CD4-positive, alpha-beta T cell treated with Interleukin-17A for 4 hours (primary cell): Measurements from ENCODE around the gene MIF.
"Not testable (repeated sequence)": the region's sequence is repeated elsewhere in the genome, so short reads cannot be mapped to it uniquely, and the experiment has no call there.

ENCODE experiments used
- DNase-seq: peaks from one replicate; pipeline ENCODE4 v3.0.0-alpha.2; 2020; ENCODE audit warnings: mixed read lengths

Gene MIF

DNA sequence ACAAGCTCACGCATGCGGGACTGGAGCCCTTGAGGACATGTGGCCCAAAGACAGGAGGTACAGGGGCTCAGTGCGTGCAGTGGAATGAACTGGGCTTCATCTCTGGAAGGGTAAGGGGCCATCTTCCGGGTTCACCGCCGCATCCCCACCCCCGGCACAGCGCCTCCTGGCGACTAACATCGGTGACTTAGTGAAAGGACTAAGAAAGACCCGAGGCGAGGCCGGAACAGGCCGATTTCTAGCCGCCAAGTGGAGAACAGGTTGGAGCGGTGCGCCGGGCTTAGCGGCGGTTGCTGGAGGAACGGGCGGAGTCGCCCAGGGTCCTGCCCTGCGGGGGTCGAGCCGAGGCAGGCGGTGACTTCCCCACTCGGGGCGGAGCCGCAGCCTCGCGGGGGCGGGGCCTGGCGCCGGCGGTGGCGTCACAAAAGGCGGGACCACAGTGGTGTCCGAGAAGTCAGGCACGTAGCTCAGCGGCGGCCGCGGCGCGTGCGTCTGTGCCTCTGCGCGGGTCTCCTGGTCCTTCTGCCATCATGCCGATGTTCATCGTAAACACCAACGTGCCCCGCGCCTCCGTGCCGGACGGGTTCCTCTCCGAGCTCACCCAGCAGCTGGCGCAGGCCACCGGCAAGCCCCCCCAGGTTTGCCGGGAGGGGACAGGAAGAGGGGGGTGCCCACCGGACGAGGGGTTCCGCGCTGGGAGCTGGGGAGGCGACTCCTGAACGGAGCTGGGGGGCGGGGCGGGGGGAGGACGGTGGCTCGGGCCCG lies at the start of gene MIF:
MIF (plus strand) TSS at position 439 of the 765 bp plus-strand sequence; CDS start at position 531, 92 bp downstream.
- DNase-seq, result peak; percentile 95

DNA sequence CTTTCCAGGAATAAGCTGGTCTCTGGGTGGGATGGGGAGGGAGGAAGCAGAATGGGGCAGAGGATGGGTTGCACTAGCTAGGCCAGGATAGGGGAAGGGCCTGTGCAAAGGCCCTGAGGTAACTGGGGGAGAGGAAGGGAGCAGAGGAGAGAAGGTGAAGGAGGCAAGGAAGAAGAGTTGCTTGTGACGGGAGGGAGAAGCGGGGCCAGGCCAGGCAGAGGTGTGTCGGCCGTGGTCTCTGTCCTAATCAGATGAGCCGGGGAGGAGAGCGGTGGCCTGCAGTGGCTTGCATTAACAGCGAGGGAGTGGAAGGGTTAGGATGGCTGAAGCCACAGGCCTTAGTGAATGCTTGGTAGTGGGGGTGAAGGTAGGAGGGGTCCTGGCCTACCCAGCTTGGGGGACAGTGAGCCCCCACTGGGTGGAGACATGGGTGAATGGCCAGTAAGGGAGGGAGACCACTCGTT lies 49.4 kb upstream of the MIF start:
- DNase-seq, result no peak

DNA sequence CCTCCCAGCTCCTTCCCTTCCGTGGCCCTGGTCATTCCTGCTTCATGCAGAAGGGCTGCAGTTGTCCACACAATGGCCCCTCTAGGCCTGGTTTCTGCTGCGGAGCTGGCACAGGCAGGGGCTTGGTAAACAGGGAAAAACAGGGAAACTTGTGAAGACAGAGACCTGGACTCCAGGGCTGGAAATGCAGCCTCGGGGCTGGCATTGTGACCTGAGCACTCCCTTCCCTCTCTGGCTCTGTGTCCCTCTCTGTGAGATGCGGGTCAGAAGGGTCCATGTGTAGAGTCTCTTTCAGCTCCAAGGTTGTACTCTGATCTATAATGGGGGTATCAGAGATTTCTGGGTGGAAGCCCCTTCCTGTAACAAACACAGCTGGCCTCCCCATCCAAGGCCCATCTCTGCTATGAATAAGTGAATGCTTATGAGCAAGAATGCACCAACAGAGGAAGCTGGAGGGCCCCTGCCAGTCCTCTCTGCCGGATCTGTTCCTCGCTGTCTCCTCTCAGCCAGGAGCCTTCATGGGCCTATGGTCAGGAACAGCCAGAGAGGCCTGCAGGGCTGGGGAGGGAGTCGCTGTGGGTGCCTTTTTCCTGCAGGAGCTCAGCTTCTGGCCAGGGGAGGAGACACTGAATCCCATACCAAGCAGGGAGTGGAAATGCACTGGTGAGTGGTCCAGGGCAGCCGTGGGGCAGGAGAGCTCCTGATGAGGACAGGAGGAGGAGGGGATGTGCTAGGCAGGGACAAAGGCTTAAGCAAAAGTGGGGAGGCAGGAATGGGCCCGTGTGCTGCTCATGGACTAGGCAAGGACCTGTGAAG lies 48.7 kb upstream of the MIF start:
- DNase-seq, result no peak

DNA sequence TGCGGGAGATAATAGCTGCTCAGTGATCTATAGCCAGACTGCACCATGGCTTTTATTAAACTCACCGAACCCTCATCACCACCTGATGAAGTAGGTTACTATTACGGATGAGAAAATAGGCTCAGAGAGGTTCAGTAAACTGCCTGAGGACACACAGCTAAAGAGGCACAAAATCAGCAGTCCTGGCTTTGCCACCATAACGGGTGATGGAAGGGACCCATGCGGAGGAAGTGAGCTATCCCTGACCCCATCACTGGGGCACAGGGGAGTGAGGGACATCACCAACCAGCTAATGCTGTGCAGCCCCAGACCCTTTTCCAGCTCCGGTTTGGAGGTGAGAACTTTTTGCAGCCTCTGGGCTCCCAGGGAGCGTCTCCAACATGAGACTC lies 48.1 kb upstream of the MIF start:
- DNase-seq, result no peak

DNA sequence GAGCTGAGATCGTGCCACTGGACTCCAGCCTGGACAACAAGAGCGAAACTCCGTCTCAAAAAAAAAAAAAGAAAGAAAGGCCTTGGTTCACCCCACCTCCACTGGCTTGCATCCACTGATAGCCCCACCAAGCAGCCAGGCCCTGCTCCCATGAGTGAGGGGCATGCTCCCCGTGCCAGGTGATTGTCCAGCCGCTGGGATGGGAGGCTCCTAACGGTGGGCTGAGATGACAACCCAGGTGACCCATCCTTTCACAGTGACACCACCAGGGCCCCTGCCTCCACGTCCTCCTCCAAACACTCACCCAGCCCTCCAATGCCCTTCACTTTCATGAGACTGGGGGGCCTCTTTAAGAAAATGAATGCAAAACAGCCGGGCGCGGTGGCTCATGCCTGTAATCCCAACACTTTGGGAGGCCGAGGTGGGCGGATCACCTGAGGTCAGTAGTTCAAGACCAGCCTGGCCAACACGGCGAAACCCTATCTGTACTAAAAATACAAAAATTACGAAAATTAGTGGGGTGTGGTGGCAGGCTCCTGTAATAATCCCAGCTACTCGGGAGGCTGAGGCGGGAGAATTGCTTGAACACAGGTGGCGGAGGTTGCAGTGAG lies 46.8 kb upstream of the MIF start:
- DNase-seq, result no peak

DNA sequence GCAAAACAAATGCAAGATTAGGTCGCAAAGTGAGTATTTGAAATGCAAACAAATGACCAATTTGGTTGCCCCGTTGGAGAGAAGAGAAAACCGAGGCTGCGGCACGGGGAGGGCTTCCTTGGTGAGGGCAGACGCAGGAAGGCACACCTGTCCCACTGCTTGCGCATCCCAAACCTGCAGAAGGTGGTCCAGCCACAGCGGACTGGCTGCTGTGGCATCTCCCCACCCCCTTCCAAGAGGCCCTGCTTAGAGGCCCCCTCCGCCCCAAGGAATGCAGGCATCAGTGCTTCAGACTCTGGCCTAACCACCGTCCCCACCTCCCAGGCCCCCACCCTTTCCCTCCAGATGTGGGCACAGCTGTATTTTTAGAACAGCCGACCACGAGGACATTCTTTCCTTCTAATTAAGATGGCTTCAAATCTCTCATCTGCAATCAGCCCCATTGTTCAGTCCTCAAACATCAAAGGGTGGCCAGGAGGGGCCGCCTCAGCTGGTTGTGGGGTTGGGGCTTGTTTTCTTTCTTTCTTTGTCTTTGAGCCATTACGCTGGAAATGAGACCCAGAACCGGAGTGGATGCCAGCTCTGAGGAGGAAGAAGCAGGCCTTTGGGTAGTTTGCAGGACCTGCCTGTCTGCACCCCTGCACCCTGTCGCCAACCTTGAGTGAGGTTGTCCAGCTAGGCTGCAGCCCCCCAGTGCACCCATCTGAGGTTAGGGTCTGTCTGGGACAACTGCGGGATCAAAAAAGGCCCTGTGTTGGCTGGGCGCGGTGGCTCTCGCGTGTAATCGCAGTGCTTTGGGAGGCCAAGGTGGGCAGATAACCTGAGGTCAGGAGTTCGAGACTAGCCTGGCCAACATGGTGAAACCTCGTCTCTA lies 46.0 kb upstream of the MIF start:
- no peak for DNase-seq

DNA sequence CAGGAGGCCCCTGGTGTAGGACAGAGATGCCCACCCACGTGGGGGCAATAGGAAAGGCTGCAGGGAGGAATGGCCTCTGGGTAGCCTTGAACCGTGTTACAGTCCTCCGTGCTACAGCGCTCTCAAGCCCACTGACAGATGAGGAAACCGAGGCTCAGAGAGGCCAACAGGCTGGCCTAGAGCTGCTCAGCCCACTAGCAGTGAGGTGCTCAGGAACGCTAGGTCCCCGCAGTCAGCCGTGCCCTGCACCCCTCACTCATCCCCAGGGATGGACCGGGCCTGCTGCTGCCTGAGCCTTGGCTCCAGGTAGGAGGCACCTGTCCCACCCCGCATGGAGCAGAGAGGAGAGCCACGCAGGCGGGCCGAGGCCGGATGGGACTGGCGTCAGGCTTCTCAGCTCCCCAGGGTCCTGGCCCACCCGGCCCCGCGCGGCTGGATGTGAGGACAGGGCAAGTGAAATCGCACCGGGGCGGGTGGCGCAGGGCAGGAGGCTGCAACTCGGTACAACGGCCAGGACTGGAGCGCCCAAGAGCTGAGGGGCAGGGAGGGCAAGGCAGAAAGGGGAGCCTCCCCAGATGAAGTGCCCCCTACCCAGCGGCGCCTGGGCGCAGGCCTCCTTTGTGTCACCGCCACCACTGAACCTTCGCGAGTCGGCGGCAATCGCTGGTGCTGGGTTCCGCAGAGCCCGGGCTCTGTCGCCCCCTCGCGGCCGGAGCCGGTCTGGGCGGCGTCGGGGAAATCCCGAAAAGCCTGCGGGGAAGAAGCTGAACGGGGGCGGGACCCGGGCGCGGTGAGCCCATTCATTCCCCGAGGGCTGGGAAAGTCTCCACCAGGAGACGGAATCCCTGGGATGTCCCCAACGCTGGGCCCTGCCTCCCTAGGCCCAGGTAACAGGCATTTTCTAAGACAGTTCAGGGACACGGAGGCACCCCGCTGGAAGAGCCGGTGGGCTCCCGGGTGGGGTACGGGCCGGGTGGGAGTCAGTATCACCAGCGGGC lies 44.9 kb upstream of the MIF start:
- DNase-seq, result peak; percentile 89

DNA sequence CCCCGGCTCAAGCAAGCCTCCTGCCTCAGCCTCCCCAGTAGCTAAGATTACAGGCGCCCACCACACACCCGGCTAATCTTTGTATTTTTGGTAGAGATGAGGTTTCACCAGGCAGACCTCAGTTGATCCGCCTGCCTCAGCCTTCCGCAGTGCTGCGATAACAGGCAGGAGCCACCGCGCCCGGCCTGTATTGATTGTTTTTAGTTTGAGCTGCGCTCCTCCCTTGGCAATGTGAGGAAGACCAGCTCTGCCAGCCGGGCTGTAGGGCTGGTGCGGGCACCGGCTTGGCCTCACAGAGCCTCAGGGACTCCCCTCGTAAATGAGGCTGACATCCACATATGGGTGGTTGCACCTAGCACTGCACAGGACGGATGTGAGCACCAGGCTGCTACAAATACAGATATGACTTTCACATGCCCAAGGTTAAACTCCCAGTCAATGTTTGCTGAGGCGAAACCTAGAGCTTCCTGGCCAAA lies 44.0 kb upstream of the MIF start:
- no peak for DNase-seq

DNA sequence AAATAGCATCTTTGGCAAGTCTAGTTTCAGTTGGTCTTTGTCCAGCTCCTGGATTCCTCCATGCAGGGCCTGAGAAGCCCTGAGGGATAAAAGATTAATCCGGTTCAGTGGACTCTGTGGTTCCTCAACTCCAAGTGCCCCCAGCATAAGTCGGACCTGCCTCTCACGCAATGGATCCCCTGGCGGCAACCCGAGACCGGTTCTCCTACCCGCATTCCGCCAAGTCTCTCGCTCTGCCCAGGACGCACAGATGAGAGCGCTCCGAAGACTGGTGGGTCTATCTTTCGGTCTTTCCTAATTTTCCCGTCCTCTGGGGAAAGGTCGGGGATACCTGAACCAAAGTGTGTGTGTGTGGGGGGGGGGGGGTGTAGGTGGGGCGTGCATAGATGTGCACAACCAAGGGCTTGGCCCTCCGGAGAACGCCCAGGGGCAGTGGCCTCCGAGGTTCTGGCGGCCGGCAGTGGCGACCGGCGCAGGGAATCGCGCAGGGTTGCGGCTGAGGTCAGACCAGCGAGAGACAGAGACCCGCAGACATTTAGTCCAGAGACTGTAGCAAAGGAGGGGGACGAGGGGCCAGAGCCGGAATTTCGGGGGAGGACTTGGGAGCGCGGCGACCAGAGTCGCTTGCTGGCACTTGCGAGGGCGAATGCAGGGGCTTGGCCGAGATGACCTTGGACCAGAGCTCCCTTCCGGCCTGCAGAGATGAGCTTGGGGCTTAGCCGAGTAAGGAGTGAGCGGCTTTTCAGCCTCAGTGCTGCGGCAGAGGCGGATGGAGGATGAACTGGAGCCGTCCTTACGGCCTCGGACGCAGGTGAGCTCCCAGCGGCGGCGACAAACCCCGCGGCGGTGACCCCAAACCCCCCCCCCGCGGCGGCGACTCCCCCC lies 37.2 kb upstream of the MIF start:
- peak; percentile 33 for DNase-seq

DNA sequence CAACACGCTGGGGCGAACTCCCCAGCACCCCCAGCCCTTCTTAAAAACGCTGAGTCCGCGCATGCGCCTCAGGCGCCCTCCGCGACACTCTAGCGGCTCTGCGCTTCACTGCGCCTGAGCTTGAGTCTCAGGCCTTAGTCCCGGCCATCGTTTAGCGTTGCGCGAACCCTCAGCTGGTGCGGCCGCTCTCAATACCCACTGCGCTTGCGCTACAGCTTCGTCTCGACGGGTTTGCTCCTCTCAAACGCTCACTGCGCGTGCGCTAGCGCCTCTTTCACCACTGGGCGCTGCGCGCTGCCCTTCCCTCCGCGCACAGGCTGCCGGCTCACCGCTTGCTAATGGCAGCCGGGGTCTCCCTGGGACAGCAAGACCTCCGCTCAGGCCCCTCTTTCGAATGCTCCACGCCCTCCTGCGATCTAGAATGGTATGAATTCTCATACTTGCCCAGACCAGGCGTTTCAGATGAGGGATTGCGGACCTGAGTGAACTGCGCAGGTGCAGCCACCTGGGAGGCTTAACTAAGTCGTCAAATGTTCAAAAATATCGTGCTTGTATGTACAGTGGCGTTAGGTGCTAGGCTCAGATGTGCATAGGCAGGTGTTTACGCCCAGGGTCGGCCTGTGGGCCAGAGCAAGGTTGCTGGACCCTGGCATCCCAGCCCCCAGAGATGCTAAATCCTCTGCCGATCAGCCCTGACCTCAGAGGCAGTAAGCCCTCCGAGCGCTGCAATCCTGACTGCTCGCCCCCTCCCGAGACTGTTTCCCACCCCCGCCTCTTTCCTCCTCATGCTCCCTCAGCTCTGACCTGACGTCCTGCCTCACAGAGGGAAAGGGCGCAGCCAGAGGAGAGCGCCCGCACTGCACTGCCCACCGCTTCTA lies 36.3 kb upstream of the MIF start, which contains the start of gene SLC2A11:
SLC2A11 (plus strand) TSS at position 270 of the 878 bp plus-strand sequence; CDS start at position 395, 125 bp downstream.
- DNase-seq, result peak; percentile 97

DNA sequence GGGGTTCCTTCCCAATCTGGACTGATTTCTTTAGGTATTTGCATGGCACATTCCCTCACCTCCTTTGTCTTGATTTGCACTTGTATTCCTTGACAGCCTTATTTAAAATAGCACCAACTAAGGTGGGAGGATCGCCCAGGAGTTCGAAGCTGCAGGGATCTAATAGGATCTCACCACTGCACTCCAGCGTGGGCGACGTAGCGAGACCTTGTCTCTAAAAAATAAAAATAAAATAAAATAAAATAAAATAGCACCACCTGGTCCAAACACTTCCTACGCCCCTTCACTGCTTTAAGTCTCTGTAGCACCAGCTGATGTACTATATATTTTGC lies 35.7 kb upstream of the MIF start:
- no peak for DNase-seq

DNA sequence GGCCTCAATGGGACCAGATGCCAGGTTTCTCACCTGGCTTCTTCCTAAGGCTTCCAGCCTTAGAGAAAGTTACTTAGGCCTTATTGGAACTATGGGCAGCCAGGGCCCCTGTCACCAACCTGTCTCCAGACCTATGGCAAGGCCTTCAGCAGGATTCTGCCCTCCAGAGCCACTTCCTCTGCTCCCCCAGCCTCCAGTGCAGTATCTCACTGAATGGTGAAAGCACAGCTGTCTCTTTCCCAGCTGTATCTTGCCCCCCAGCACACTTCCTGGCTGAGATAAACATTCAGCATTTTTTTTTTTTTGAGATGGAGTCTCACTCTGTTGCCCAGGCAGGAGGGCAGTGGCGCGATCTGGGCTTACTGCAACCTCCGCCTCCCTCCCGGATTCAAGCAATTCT lies 35.0 kb upstream of the MIF start:
- no peak for DNase-seq

DNA sequence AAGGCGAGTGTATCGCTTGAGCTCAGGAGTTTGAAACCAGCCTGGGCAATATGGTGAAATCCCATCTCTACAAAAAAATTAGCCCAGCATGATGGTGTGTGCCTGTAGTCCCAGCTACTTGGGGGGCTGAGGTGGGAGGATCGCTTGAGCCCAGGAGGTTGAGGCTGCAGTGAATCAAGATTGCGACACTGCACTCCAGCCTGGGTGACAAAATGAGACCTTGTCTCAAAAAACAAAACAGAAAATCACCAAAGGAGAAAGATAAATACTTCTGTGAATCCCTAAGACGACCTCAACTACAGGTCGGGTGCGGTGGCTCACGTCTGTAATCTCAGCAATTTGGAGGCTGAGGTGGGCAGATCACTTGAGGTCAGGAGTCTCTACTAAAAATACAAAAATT lies 34.0 kb upstream of the MIF start:
- DNase-seq, result not testable (repeated sequence)

DNA sequence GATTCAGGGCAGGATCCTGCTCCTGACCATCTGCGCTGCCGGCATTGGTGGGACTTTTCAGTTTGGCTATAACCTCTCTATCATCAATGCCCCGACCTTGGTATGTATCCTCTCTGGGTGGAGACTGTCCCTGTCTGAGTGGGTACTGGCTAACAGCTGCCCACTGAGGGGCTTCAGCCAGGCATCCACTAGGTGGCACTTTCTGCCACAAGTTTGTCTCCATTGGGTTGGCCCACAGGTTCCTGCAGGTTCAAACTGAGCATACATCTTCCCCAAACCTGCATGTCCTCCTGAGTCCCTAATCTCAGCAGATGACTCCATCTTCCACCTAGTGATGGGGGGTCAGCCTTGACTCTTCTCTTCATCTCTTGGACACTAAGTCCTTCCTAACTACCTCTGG lies 32.1 kb upstream of the MIF start:
- DNase-seq, result peak; percentile 48

DNA sequence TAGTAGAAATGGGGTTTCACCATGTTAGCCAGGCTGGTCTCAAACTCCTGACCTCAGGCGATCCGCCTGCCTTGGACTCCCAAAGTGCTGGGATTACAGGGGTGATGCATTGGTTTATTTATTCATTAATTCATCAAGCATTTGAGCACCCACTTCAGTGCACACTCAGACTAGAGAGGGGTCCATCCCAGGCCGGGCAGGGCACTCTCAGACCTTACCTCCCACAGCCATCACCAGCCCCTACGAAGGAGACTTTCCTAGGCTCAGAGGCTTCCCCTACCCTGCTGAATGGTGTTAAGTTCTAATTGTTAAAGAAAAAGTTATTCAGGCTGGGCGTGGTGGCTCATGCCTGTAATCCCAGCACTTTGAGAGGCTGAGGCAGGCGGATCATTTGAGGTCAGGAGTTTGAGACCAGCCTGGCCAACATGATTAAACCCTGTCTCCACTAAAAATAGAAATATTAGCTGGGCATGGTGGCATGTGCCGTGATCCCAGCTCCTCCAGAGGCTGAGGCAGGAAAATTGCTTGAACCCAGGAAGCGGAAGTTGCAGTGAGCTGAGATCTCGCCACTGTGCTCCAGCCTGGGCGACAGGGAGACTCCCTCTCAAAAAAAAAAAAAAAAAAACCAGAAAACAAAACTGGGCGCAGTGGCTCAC lies 29.6 kb upstream of the MIF start:
- DNase-seq, result not testable (repeated sequence)

DNA sequence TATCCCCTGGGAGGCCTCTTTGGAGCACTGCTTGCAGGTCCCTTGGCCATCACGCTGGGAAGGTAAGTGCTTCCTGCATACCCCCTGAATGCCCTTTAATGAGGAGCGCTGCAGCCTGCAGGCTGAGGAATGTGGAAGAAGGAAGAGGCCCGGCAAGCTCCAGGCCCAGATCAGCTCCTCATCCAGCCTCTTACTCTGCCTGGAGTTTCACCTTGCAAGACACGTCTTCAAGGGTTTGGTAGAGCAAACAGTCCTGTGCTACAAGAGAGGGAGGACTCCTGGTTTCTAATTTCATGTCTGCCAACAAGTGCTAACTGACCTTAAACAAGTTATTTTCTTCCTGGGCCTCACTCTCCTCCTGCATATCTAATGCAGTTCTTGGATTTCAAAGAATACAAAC lies 25.6 kb upstream of the MIF start:
- DNase-seq, result no peak

DNA sequence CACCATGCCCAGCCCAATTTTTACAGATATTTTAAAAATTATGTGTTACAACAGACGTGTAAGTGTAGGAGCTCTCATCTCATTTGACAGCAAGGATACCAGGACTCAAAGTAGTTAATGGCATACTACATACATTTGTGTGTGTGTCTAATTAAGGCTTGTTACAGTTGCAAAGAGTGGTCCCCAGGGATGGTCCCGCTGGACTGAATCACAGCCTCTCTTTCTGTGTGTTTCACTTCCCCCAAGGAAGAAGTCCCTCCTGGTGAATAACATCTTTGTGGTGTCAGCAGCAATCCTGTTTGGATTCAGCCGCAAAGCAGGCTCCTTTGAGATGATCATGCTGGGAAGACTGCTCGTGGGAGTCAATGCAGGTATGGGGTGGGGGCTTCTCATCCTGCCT lies 19.3 kb upstream of the MIF start:
- no peak for DNase-seq

DNA sequence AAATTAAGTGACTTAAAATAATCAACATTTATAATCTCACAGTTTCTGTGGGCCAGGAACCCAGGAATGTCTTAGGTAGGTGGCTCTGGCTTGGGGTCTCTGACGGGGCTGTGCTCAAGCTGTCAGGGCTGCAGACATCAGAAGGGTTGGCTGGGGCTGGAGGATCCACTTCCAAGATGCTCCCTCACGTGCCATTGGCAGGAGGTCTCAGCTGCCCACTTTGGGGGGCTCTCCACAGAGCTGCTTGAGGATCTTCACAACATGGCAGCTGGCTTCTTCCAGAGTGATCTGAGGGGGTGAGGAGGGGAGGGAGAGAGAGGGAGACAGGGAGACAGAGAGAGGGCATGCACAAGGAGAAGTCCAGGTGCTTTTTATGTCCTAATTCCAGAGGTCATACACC lies 18.4 kb upstream of the MIF start:
- no peak for DNase-seq

DNA sequence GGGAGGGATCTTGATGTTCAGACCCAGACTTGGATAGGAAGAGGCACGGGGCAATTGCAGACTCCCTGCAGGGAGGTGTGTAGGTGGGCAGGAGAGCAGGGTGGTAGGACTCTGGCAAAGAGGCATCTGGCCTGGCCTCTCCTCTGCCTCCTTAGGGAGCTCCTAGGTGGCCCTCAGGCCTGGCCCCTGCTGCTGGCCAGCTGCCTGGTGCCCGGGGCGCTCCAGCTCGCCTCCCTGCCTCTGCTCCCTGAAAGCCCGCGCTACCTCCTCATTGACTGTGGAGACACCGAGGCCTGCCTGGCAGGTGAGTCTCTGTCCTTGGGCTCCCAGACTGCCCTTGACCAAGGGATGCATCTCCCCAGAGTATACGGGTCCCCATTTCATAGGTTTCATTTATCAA lies 16.6 kb upstream of the MIF start:
- no peak for DNase-seq
